GM21825 (cell line): Measurements from ENCODE around the gene FIBCD1.
"Not testable (repeated sequence)": the region's sequence is repeated elsewhere in the genome, so short reads cannot be mapped to it uniquely, and the experiment has no call there.

Source experiments
- ATAC-seq: cut with Tn5 transposase; IDR thresholded peaks from one replicate; pipeline ENCODE4 v1.9.1; 2021; ENCODE audit warnings: mild to moderate bottlenecking, moderate library complexity; ENCODE audit not compliant: unreplicated experiment

FIBCD1 gene

GRCh38 chr9:130910670-130911069, 28.4 kb downstream of the FIBCD1 start:
- not testable (repeated sequence) for ATAC-seq

DNA sequence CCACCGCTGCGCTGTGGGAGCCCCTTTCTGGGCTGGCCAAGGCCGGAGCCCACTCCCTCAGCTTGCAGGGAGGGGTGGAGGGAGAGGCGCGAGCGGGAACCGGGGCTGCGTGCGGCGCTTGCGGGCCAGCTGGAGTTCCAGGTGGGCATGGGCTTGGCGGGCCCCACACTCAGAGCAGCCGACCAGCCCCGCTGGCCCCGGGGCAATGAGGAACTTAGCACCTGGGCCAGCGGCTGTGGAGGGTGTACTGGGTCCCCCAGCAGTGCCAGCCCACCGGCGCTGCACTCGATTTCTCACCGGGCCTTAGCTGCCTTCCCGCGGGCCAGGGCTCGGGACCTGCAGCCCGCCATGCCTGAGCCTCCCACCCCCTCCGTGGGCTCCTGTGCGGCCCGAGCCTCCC, 29.0 kb downstream of the FIBCD1 start:
- ATAC-seq, result not testable (repeated sequence)

- ATAC-seq, result no peak
These were observed 30.1 kb downstream of the FIBCD1 start for GRCh38 chr9:130908878-130909355.

GRCh38 chr9:130908146-130908877, 30.7 kb downstream of the FIBCD1 start:
- ATAC-seq, result no peak

- no peak for ATAC-seq
These were observed 32.2 kb downstream of the FIBCD1 start for GRCh38 chr9:130906735-130907416.

DNA sequence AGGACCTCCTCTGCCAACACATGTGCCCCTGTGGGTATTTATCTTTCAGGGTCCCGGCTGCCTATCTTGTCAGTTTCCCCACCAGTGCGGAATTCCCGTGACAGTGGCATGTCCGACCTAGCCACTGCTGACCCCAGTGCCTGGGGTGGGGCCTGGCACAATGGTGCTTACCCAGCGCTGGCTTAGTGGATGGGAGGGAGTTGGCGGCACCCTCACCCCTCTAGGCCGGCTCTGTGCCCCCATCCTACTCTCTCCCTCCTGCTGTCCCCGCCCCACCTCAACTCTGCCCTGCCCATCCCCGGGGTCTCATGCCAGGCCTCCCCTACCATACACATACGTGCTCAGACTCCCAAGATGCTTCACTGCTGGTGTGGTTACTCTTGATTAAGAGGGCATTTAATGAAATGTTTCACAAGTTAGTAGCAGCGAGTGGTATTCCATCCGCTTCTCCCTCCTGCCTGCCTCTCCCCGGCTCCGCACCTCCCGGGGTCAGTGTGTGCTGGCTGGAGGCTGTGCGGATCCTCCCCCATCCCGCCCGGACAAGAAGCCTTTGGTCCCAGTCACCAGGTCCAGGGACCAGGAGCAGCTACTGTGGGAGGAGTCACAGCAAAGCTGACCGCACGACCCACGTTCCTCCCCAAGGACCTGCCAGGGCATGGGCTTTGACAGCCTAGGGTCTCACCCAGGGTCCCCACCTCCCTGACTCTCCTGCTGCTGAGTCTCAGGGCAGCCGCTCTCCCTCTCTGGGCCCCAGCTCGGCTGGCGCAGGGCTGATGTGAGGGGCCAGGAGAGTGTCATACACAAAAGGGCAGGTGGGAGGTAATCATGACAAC, 32.9 kb downstream of the FIBCD1 start:
- no peak for ATAC-seq

DNA sequence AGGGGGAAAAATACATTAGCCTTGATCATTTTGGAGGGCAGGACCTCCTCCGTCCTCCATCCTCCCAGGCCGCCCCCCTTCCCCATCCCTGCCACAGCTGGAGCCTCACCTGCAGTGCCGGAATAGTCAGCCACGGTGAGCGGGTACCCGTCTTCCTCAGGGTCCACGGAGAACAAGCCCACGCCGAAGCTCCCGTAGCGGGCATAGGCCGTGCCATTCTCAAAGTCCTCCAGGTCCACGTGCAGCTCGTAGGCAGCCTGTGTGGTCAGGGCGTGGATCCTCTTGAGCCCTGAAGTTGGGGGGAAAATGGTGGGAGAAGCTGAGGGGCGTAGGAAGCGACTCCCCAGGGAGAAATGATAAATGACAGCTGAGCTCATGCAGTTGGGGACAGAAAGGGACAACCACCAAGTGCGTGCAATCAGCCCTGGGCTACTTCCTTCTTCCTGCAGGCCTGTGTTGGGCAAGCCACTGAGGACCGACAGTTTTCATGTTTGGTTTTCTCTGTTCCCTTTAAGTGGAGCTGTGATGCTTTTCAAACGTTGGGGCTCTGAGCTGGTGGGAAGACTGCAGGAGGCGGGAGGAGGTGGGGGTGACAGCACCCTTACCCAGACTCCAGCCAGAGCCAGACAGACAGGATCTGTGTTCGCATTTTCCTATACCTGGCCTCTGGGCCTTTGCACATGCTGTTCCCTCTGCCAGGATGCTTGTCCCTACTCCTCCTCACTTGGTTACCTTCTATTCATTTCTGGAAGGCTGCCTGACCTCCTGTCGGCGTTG, 33.7 kb downstream of the FIBCD1 start:
- ATAC-seq, result no peak

- ATAC-seq, result no peak
These were observed 34.7 kb downstream of the FIBCD1 start for GRCh38 chr9:130904070-130905044.

DNA sequence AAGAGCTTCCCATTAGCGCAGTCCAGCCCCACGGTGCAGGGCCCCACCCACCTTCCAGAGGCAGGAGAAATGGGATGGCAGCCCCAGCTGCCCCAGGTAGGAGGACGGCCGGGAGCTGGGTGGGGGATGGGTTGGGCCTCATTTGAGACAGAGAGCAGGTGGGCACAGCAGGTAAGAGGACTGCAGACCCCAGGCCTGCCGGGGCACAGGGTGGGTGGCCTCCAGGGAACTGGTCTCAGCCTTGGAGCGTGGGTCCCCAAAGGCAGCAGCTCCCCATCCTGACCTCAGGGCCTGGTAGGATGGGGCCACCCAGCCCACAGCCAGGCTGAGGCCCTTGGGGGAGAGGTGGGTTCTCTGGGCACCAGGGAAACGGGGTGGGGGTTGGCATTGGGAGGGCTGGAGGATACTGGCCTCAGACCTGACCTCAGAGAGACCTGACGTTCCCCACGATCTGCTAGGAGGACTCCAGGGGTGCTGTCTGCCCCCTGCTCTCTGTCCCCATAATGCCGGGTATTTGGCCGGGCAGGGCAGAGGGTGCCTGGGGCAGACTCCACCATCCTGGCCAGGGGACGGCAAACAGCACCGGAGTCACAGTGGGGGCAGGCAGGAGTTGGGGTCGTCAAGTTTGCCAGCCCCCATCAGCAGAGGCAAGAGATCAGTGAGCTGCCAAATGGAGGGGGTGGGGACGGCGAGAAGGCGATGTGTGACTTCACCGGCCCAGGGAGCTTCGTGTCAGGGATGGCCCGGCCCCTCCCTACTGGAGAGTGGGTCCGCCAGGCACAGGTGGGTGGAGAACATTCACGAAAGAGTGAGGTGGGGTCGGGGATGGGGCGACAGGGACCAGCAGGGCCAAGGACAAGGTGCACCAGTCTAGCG, 35.6 kb downstream of the FIBCD1 start:
- no peak for ATAC-seq

DNA sequence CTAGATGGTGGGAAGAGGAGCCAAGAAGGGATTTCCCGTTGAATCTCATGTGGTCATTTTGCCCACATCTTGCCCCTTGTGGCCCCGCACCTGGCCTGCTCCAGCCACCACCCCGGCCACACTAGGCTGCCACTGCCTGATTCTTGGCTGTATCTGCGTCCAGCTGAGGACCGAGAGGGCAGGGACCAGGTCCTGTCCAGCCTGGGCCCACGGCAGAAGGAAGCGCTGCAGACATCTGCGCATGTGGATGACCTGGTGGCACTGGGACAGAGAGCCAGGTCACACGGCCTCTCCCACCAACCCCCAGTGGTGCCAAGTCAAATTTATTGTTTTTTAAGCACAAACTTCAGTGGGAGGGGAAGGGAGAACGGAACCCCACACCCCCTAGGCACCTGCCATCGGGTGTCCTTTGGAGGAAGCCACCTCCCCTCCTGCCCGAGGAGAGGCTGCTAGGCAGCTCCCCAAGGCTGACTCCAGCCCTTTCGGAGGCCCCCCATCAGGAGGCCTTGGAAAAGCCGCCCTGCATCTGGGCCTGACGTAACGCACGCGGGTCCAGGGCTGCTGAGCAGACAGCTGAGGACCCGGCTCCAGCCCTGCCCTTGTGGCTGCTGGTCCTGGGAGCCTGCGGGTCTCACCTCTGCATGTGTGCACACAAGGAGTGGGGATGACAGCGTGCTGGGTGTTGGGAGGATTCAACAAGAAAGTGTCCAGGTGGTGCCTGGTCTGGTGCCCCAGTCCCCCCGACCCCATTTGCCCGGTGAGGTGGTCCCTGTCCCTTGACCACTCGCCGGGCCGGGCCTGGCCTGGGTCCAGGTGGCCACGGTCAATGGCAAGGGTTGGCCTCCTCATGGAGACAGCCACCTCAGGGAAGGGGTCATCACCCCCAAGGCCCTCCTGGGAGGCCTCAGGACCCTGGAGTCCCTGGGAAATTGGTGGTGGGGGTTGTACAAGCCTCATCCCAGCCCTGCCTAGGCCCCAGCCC, 36.6 kb downstream of the FIBCD1 start:
- no peak for ATAC-seq

- ATAC-seq, result no peak
These were observed 37.4 kb downstream of the FIBCD1 start for GRCh38 chr9:130901498-130902203.

DNA sequence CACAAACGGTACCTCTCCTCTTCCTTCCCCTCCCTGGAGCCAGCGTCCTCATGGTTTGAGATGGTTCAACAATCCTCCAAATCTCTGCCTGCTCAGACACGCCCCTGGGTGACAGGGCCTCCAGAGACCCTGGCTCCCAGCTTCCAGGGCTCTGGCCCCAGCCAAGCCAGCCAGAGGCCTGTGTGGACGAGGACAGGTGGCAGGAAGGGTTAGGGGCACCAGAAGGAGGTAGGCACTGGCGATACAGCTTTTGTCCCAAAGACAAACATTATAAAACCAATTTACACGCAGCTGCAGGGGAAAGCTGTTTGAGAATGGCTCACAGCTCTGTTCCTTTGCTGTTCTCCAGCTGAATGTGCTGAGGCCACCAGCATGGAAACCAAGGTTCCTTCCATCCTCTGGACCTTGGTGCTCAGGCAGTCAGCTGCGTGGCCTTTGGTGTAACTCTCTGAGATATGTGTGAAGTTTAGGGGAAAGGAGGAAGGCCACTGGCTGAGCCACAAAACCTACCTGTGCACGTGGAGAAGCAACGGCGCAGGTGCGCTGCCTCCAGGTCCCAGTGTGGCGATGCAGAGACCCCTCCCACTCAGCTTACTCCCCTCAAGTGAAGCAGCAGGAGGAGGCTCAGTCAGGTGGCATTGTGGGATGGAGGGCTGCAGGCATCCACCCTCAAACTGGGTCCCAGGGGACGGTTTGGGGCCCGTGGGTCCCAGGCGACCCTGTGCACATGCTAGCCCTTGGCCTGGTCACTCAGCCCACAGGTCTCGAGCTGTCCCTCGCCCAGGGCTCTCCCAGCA, 38.1 kb downstream of the FIBCD1 start:
- ATAC-seq, result no peak

DNA sequence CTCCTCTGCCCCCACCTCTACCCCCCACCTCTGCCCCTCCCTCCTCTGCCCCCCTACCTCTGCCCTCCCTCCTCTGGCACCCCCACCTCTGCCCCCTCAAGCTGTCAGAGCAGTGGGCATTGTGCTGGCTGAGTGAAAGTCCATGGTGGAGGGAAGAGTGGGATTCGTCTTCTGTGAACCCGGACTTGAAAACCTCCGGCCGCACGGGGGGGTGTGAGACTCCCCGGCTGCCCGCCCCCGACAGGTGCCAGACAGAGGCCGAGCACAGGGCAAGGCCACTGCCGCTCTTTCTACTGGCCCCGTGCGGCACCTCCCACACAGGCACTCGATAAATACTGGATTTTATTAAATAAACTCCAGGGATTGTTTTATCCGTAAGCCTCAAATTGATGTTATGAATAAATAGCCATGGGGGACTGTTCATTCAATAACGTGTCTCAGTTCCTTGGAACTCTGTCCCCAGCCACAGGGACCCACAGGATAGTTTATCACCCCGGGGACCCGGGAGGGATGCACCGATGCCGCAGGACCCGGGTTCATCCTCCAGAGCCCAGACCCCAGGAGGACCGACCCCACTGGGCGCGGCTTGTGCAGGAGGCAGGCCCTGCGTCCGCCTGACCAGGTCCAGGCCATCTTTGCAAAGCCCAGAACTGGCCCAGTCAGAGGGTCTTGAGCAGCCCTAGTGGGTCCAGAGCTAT, 39.8 kb downstream of the FIBCD1 start:
- no peak for ATAC-seq

DNA sequence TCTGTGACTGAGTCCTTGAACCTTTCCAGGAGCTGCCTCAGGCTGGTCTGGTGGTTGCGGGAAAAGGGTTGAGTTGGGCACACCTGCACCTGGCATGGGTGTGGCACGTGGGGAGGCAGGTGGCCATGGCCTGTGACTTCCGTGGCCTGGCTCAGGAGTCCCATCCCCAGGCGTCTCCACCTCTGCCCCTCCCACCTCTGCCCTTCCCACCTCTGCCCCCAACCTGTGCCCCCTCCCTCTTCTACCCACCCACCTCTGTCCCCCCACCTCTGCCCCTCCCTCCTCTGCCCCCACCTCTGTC, 40.5 kb downstream of the FIBCD1 start:
- no peak for ATAC-seq

- ATAC-seq, result no peak
These were observed 41.0 kb downstream of the FIBCD1 start for GRCh38 chr9:130897848-130898551.
